ENCODE results near the gene CAPN8. TPM values are rescaled to one million over a fixed set of nuclear protein-coding genes. Genes with fewer than 3 reads are reported as not detected.

The CAPN8 gene
- polyA plus RNA-seq, 3 donors from 2014 or later, result 0.09 TPM; not detected in 2

DNA sequence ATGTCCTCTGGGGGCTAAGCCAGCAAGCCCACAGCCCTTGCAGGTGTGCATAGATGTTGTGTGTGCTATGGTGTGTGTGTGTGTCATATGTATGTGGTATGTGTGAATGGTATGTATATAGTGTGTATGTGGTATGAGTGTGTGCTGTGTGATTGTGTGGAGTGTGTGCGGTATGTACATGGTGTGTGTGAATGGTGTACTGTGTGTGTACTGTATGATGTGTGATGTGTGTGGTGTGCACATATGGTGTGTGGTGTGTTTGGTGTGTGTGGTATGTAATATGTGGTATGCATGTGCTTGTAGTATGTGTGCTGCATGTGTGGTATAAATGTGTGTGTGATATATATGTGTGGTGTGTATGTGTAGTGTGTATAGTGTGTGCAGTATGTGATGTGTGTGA is 107.0 kb downstream of the CAPN8 start:
- no peak overlapping the region for H3K27ac Mint-ChIP-seq
- no peaks in the 10 kb centered on the region for H3K9me3 Mint-ChIP-seq
- no peaks in the 10 kb centered on the region for H3K36me3 Mint-ChIP-seq

DNA sequence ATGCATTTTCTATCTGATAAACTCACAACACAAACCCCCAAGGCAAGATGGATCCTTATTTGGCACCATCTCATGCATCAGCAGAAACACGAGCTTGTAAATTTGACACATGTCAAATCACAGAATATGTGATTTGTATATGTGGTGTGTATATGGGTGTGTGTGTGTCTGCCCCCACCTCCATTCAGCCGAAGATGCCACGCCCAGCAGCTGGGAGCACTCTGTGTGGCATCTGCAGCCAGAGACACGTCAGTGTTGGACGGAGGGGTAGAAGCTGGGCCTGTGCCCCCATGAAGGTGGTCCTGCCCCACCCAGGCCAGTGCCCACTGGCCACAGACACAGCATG is 108.4 kb downstream of the CAPN8 start:
- Mint-ChIP-seq H3K4me3 (no peak overlapping the region), H3K27ac (no peak overlapping the region), H3K36me3 (no peaks in the 10 kb centered on the region), H3K9me3 (no peaks in the 10 kb centered on the region), H3K27me3 (ENCODE audit: low read depth in 3 of 3) (peaks cover 0 to 2% (median 0%) of the 10 kb centered on the region in 3 donors), H3K4me1 (no peaks in the 10 kb centered on the region)
- no peak for DNase-seq

More for the DNA sequence above, 107.0 kb downstream of the CAPN8 start:
- no peak for DNase-seq
- Mint-ChIP-seq H3K4me1 (no peaks in the 10 kb centered on the region), H3K4me3 (no peak overlapping the region), H3K27me3 (ENCODE audit: low read depth in 3 of 3) (peaks cover 0 to 2% (median 0%) of the 10 kb centered on the region in 3 donors)

DNA sequence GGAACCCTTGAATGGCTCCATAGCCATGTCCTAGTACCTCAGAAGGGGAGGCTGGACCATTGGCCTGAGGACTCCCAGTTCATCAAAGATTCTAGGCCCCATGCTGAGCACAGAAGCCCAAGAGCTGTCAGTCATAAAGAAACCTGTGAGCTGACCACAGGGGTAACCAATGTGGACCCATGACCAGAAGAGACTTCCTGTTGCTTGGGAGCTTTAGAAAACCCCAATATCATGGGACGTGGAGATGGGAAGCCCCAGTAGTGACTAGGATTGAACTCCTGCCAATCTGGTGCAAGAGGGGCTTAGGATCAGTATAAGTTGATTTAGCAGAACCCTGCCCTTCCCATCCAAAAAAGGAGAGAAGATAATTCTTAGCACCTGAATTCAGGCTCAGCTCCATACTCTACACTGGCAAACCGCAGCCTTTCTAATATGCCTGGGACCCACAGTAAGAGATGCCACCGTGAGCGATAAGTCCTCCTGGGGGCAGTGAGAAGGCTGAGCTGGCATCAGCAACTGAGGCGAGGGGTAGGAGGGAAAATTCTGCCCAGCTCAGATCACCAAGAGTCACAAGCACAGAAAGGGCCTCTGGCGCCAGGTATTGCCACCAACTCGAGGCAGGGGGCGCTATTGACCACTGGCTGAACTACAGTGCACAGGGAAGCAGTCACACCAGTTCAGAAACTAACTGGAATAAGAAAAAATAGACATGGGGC is 108.9 kb downstream of the CAPN8 start:
- Mint-ChIP-seq H3K9me3 (no peaks in the 10 kb centered on the region), H3K4me3 (no peak overlapping the region), H3K27ac (no peak overlapping the region), H3K27me3 (ENCODE audit: low read depth in 3 of 3) (peaks cover 0 to 2% (median 0%) of the 10 kb centered on the region in 3 donors), H3K4me1 (no peaks in the 10 kb centered on the region), H3K36me3 (no peaks in the 10 kb centered on the region)
- peak in 2 of 3 donors; percentile 5 to 10 for DNase-seq

DNA sequence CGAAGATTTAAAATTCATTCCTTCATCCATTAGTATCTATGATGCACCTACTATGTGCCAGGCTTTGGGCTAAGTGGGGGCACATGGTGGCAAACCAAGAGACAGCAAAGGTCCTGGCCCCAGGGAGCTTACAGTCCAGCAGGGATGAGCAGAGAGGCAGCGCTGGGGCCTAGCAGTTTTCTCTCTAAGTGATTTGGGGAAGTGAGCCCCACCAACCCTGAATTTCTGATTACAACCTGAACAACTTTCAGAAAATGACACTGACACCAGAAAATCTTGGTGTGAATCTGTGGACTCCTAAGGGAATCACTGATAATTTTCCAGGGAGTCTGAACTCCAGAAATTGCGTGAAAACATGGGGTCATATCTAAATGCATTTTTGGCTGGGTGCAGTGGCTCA is 111.5 kb downstream of the CAPN8 start:
- H3K9me3 Mint-ChIP-seq, result no peaks in the 10 kb centered on the region
- no peak overlapping the region for H3K27ac Mint-ChIP-seq
- DNase-seq, result no peak
- peaks cover 0 to 2% (median 0%) of the 10 kb centered on the region in 3 donors for H3K27me3 Mint-ChIP-seq (ENCODE audit: low read depth in 3 of 3)
- H3K4me1 Mint-ChIP-seq, result no peaks in the 10 kb centered on the region
- no peak overlapping the region for H3K4me3 Mint-ChIP-seq
- H3K36me3 Mint-ChIP-seq, result no peaks in the 10 kb centered on the region

DNA sequence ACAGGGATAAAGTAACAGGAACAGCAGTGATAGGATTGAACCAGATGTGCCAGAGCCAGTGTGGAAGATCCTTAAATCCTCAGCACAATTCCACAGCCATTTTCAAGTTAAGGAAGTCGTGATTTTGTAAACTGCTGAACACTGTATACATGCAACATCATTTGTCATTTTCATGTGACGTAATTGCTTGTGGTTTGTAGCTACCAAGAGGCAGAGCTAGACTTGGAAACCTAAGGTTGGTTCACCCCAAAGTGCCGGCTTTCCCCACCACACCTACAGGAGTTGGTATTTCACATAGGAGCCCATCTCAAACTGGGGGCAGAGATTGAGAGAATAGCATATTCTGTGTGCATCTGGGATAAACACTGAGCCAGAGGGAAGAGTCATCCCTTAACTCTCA is 113.9 kb downstream of the CAPN8 start:
- Mint-ChIP-seq H3K36me3 (no peaks in the 10 kb centered on the region), H3K4me1 (no peaks in the 10 kb centered on the region), H3K9me3 (peaks cover 0 to 8% (median 0%) of the 10 kb centered on the region in 6 donors), H3K27me3 (ENCODE audit: low read depth in 3 of 3) (peaks cover 2 to 5% (median 3%) of the 10 kb centered on the region in 3 donors), H3K4me3 (no peak overlapping the region), H3K27ac (no peak overlapping the region)
- DNase-seq, result no peak

DNA sequence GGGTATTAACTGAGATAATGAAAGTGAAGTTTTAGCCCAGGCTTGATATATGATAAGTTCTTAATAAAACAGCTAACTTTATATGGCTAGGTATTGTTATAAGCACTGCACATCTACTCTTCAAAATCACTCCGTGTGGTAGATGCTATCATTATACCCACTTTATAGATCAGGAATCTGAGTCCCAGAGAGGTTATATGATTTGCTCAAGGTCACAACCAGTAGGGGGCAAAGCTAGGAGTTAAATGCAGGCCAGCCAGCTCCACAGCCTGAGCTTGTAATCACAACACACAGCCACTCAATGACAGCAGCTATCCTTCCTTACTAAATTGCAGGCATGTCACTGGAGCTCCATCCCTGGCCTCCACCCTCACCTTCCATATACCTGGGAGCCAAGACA is 115.8 kb downstream of the CAPN8 start:
- no peak overlapping the region for H3K4me3 Mint-ChIP-seq
- H3K27ac Mint-ChIP-seq, result no peak overlapping the region
- peaks cover 2 to 7% (median 2%) of the 10 kb centered on the region in 3 donors for H3K27me3 Mint-ChIP-seq (ENCODE audit: low read depth in 3 of 3)
- H3K36me3 Mint-ChIP-seq, result no peaks in the 10 kb centered on the region
- H3K9me3 Mint-ChIP-seq, result peaks cover 0 to 8% (median 0%) of the 10 kb centered on the region in 6 donors
- no peak for DNase-seq
- H3K4me1 Mint-ChIP-seq, result no peaks in the 10 kb centered on the region

DNA sequence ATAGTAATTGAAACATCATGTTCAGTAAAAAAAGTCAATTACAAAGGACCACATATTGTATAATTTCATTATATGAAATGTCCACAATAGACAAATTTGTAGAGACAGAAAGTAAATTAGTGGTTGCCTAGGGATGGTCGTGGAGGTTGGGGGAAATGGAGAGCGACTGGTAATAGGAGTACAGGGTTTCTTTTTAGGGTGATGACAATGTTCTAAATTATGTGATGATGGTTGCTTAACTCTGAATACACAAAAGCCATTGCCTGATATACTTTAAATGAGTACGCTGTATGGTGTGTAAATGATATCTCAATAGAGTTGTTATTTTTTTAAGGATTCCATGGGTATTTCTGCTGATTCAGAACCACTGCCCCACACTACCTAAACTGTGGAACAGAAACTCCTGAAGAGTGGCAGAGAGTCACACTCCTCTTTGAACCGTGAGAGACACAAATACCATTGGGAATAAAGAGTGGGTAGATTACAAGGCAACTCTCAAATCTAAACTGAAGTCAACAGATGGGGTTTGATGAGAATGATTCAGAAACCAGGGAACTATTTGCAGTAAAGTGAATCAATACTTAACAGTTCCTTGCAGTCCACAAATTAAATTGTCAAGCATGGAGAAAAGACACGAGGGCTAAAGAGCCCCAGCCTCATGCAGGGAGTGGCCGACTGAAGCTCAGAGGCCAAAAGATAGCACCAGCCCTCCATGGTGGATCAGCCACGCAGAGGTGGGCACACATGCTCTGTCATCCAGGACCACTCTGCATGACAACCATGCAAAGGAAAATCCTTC is 118.0 kb downstream of the CAPN8 start:
- Mint-ChIP-seq H3K4me1 (no peaks in the 10 kb centered on the region), H3K36me3 (no peaks in the 10 kb centered on the region), H3K4me3 (no peak overlapping the region), H3K27me3 (ENCODE audit: low read depth in 3 of 3) (peaks cover 2 to 7% (median 2%) of the 10 kb centered on the region in 3 donors), H3K27ac (no peak overlapping the region), H3K9me3 (peaks cover 0 to 8% (median 0%) of the 10 kb centered on the region in 6 donors)
- DNase-seq, result no peak

DNA sequence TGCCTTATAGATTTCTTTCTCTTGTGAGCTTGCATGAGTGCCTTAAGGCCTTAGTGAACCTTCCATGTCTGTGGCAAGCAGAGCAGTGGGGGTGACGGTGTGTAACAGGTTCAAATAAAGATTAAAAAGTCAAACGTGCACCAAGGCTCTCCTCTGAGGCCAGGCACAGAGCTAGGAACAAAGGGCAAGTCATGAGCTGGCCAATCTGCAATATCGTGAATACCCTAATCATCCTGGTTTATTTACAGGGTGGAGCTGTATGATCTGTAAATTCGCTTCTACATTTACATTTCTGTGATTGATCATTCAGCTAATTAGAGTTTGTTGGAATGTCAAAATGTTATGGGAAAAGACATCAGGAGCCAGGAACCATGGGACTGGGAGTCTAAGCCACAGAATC is 120.2 kb downstream of the CAPN8 start:
- Mint-ChIP-seq H3K27ac (no peak overlapping the region), H3K4me1 (no peaks in the 10 kb centered on the region), H3K36me3 (no peaks in the 10 kb centered on the region), H3K9me3 (peaks cover 0 to 8% (median 0%) of the 10 kb centered on the region in 6 donors), H3K27me3 (ENCODE audit: low read depth in 3 of 3) (peaks cover 2 to 7% (median 4%) of the 10 kb centered on the region in 3 donors), H3K4me3 (no peak overlapping the region)
- no peak for DNase-seq

DNA sequence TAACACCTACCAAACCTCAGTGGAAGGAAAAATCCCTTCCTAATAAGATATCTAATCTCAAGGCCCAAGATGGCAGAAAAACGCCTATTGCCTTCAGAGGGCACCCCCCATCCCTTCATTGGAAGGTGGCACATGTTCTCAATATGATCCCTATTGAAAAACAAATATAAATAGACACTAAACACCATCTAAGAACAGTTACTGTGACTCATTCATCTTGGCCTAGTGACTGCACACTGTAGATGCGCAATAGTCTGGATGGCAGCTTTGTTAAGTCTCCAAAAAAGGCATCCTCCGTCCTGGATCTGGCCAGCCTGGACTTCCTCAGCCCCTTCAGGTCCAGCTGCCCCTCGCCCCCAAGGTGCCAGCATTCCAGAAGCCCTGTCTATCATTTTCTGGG is 121.9 kb downstream of the CAPN8 start:
- Mint-ChIP-seq H3K9me3 (peaks cover 0 to 8% (median 0%) of the 10 kb centered on the region in 6 donors), H3K27ac (no peak overlapping the region), H3K4me1 (no peaks in the 10 kb centered on the region), H3K4me3 (no peak overlapping the region), H3K36me3 (no peaks in the 10 kb centered on the region), H3K27me3 (ENCODE audit: low read depth in 3 of 3) (peaks cover 2 to 5% (median 4%) of the 10 kb centered on the region in 3 donors)
- no peak for DNase-seq

DNA sequence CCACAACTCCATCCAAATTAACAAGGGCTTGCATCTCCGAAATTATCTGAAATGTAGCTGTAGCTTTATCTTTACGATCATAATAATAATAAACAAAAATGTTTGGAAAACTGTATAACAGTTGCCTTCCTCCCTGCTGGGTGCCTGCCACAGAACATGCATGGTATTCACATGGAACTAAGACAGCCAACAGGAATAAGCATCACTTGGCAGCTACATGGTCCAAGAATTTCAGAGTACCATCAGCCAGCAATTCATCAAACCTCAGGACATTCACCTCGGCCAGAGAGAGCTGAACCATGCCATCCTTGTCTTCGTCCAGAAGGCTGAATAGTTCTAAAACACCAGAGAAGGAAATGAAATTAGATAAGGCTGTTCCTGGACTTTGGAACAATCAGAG is 122.7 kb downstream of the CAPN8 start:
- Mint-ChIP-seq H3K4me3 (no peak overlapping the region), H3K4me1 (no peaks in the 10 kb centered on the region), H3K27ac (no peak overlapping the region), H3K9me3 (peaks cover 0 to 1% (median 0%) of the 10 kb centered on the region in 6 donors), H3K36me3 (no peaks in the 10 kb centered on the region), H3K27me3 (ENCODE audit: low read depth in 3 of 3) (peaks cover 2 to 5% (median 5%) of the 10 kb centered on the region in 3 donors)
- no peak for DNase-seq

DNA sequence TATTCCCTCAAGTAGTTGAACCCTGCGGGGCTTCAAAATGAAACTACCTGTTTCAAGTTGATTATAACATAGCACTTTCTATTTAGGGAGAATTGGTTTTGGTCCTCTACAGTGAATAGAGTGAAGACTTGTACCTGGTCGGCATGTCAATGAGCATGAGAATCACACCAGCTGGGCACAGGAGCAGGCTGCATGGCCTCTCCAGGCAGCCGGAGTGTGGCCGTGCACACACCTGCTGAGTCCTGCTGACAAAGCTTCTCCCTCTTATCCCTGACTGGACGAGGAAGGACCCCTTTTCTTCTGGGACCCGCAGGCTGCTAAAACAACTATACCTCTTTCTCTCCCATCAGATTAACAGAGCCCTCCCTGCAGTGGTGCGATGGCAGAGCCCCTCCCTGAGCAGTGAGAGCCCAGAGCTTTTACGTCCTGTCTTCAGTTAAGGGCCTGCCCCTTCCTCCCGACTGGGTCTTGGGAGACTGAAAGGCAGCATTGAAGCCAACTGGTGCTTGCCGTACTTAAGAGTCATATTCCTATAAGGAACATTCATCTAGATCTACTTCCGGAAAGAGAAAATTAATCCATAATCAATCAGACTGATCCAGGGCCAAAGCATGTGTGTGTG is 124.9 kb downstream of the CAPN8 start:
- no peak for DNase-seq
- Mint-ChIP-seq H3K27ac (no peak overlapping the region), H3K36me3 (no peaks in the 10 kb centered on the region), H3K4me1 (no peaks in the 10 kb centered on the region), H3K27me3 (ENCODE audit: low read depth in 3 of 3) (peaks cover 2 to 5% (median 5%) of the 10 kb centered on the region in 3 donors), H3K9me3 (no peaks in the 10 kb centered on the region), H3K4me3 (no peak overlapping the region)

DNA sequence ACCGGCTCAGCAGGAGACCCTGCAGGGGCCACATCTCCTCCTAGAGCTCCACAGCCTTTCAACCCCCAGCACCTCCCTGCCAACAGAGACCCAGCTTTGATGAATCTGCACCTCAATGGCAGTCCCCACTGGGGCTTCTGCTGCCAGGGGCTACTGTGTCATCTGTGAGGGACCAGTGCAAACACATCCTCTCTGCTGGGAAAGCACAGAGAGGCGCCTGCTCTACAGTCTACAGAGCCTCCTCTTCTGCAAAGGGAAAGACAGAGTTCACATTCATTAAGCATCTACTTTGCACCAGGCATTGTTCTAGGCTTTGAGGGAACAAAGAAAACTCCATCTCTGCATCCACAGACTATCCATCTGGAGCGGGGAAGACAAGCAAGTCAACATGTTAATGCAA is 125.8 kb downstream of the CAPN8 start:
- Mint-ChIP-seq H3K4me3 (no peak overlapping the region), H3K27me3 (ENCODE audit: low read depth in 3 of 3) (peaks cover 0 to 5% (median 5%) of the 10 kb centered on the region in 3 donors), H3K36me3 (no peaks in the 10 kb centered on the region), H3K27ac (no peak overlapping the region), H3K9me3 (no peaks in the 10 kb centered on the region), H3K4me1 (no peaks in the 10 kb centered on the region)
- DNase-seq, result no peak

DNA sequence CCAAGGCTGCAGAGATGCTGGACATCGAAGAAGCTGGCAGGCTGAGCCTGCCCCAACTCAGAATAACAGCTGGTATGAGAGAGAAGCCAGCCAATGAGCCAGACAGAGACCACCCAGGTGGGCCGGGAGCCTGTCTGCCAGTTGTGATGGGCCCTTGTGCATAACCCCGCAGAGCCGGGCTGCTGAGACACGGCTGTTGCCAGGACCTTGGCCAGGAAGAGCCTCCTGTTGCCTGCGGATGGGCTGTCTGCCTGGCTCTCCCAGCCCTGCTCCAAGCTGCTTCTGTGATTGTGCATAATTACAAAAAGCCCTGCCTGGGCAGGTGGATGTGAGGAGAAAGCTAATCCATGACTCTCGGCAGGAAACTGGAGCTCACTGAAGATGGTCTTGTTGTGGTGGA is 126.5 kb downstream of the CAPN8 start:
- Mint-ChIP-seq H3K9me3 (no peaks in the 10 kb centered on the region), H3K36me3 (no peaks in the 10 kb centered on the region), H3K4me1 (no peaks in the 10 kb centered on the region), H3K27ac (no peak overlapping the region), H3K27me3 (ENCODE audit: low read depth in 3 of 3) (peaks cover 0 to 5% (median 5%) of the 10 kb centered on the region in 3 donors), H3K4me3 (no peak overlapping the region)
- no peak for DNase-seq

DNA sequence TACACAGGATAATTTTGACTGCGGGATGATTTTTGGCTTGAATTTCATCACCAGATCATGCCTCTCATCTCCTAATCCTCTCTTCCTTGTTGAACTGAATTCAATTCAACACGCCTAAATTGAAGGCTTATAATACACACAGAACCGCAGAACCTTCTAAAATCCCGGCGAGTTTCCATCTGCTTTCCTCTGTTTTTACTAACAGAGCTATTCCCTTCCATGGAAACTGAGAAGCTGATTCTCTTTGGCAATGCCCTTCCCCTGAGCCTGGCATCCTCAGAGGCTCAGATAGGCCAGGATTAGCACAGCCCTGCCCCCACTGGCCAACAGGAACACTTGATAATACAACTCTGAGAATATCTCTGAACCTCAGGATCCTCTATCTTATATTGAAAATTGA is 130.2 kb downstream of the CAPN8 start:
- Mint-ChIP-seq H3K36me3 (no peaks in the 10 kb centered on the region), H3K4me1 (no peaks in the 10 kb centered on the region), H3K9me3 (no peaks in the 10 kb centered on the region), H3K27ac (no peak overlapping the region), H3K4me3 (no peak overlapping the region), H3K27me3 (ENCODE audit: low read depth in 3 of 3) (peaks cover 5 to 9% (median 8%) of the 10 kb centered on the region in 3 donors)
- no peak for DNase-seq
